ENCODE measurements around the gene MYCBPAP. TPM values are rescaled to one million over a fixed set of nuclear protein-coding genes. Genes with fewer than 3 reads are reported as not detected.

The MYCBPAP gene
- total RNA-seq, 2 donors from 2014 or later, result 0.30 to 1.6 TPM

DNA sequence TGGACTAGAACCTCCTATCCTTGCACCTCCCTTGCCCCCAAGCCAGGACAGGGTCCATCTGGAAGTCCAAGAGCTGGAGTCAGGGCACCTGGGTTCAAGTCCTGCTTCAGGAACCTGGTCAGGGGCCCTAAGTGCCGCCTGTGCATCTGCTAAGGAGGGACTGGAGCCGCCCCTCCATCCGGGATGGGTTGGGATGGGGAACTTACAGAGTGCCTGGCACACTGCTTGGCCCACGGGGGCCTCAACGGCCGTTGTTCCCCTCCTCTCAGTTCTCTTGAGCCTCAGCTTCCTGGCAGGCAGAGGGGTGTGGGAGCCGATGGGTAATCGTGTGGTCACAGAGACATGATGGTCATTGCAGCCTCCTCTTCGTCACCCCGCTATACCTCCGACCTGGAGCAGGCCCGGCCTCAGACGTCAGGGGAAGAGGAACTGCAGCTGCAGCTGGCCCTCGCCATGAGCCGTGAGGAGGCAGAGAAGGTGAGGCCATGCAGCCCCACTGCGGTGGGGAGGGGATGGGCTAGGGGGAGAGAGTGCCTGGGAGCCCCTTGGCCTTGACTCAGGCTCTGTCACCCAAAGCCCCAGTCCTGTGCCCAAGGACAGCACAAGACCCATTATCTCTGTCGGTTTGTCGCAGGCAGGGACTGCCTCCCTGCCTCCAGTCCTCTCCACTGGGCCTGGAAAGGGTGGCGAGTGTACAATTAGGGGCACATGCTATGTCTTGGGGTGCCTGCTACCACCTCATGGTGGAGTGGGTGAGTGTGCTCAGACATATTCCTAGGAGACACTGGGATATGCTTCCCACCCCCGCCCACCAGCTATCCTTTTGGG lies 29.7 kb downstream of the MYCBPAP start:
- ATAC-seq (no peak), DNase-seq (ENCODE audit: low spot score in 2 of 2) (no peak)
- Mint-ChIP-seq H3K36me3 (no peaks in the 10 kb centered on the region), H3K27ac (no peak overlapping the region), H3K9me3 (no peaks in the 10 kb centered on the region)

DNA sequence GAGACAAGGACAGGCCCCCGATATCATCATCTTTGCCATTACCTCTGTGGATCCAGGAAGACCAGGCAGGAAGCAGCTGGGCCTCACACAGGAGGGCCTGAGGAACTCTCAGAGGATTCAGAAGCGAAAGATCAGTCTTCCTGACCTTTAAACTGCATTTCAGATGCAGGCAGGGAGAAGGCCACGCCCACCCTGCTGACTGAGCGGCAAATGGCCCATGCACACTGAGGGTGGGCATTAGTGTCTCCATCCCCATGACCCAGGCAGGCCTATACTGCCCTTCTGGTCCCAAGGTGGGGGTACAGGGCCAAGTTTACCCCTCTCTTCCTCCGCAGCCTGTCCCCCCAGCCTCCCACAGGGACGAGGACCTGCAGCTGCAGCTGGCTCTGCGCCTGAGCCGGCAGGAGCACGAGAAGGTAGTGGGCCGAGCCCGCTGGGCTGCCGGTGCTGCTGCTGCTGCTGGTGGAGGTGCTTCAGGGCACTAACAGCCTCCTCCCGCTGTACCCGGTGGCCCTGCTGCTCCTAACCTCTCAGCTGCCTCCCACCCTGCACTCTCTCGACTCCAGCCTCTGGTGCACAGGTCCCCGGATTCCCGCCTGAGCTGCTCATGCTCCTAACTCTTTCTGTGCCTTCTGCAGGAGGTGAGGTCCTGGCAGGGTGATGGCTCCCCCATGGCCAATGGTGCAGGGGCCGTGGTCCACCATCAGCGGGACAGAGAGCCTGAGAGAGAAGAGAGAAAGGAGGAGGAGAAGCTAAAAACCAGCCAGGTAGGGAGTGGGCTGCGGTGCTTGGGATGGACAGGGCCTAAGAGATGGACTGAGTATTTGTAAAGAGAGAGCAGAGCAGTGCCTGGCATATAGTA lies 30.5 kb downstream of the MYCBPAP start:
- ATAC-seq, result no peak
- no peaks in the 10 kb centered on the region for H3K36me3 Mint-ChIP-seq
- H3K27ac Mint-ChIP-seq, result no peak overlapping the region
- no peaks in the 10 kb centered on the region for H3K9me3 Mint-ChIP-seq
- DNase-seq (ENCODE audit: low spot score in 2 of 2), result no peak

DNA sequence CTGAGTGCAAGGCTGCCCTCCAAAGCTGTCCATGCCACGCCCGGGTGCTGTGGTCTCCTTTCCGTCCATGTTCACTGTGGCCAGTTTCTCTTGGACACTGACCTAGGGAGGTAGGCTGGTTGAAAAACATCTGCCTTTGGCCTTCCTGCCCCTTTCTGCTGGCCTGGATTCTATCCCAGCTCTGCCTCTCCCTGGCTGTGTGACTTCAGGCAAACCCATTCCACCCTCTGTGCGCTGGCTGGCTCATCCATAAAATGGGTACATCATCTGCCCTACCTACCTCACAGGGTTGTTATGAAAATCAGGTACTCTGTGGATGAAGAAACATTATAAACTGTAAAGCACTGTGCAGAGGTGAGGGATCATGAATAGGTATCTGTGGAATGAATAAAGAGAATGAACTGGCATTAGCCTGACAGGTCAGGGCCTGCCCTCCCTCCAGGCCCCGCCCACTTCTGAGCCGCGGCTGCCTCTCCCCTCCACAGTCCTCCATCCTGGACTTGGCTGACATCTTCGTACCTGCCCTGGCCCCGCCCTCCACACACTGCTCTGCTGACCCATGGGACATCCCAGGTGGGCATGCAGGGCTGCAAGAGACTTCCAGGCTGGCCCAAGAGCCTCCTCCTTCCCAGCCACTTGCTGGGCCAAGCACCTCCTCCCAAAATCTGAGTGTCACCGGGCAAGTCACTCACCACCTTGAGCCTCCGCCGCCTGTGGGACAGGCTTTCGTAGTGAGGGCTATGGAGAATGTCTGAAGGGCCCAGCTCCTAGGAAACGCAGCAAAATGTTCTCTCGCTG lies 31.7 kb downstream of the MYCBPAP start:
- Mint-ChIP-seq H3K27ac (no peak overlapping the region), H3K36me3 (no peaks in the 10 kb centered on the region), H3K9me3 (no peaks in the 10 kb centered on the region)
- no peak for DNase-seq (ENCODE audit: low spot score in 2 of 2)
- no peak for ATAC-seq

DNA sequence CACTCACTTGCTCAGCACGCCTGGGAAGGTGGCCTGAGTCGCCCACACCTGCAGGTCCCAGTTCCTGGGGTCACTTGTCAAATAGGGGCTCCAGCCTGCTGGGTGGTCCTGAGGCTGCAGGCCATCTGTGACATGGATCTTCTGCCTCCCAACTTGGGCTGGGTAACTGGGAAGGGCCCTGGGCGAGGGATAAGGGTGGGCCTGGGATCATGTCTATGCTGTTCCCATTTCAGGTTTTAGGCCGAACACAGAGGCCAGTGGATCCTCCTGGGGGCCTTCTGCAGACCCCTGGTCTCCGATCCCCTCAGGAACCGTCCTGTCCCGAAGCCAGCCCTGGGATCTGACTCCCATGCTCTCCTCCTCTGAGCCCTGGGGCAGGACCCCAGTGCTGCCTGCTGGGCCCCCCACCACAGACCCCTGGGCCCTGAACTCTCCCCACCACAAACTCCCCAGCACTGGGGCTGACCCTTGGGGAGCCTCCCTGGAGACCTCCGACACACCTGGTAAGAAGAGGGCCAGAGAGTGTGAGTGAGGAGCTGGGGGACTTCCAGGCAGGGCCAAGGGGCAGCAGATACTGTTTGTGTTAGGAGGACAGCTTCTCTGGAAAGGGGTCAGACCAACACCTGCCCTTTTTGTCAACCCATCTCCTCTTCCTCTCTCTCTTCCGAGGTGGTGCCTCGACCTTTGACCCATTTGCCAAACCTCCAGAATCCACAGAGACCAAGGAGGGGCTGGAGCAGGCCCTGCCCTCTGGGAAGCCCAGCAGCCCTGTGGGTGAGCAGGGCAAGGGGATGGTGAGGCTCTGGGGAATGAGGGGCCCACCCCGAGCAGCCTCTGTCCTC lies 32.5 kb downstream of the MYCBPAP start:
- DNase-seq (ENCODE audit: low spot score in 2 of 2) (no peak), ATAC-seq (no peak)
- no peaks in the 10 kb centered on the region for H3K9me3 Mint-ChIP-seq
- no peak overlapping the region for H3K27ac Mint-ChIP-seq
- no peaks in the 10 kb centered on the region for H3K36me3 Mint-ChIP-seq

DNA sequence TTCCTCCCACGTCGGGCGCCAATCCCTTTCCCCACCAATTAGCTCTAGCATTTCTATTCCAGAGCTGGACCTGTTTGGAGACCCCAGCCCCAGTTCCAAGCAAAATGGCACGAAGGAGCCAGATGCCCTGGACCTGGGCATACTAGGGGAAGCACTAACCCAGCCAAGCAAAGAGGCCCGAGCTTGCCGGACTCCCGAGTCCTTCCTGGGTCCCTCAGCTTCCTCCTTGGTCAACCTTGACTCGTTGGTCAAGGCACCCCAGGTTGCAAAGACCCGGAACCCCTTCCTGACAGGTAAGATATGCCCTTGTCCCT lies 33.1 kb downstream of the MYCBPAP start:
- DNase-seq (ENCODE audit: low spot score in 2 of 2) (no peak), ATAC-seq (no peak)
- no peaks in the 10 kb centered on the region for H3K9me3 Mint-ChIP-seq
- peak overlapping the region in 1 of 2 donors; percentile 29 for H3K27ac Mint-ChIP-seq
- H3K36me3 Mint-ChIP-seq, result no peaks in the 10 kb centered on the region

DNA sequence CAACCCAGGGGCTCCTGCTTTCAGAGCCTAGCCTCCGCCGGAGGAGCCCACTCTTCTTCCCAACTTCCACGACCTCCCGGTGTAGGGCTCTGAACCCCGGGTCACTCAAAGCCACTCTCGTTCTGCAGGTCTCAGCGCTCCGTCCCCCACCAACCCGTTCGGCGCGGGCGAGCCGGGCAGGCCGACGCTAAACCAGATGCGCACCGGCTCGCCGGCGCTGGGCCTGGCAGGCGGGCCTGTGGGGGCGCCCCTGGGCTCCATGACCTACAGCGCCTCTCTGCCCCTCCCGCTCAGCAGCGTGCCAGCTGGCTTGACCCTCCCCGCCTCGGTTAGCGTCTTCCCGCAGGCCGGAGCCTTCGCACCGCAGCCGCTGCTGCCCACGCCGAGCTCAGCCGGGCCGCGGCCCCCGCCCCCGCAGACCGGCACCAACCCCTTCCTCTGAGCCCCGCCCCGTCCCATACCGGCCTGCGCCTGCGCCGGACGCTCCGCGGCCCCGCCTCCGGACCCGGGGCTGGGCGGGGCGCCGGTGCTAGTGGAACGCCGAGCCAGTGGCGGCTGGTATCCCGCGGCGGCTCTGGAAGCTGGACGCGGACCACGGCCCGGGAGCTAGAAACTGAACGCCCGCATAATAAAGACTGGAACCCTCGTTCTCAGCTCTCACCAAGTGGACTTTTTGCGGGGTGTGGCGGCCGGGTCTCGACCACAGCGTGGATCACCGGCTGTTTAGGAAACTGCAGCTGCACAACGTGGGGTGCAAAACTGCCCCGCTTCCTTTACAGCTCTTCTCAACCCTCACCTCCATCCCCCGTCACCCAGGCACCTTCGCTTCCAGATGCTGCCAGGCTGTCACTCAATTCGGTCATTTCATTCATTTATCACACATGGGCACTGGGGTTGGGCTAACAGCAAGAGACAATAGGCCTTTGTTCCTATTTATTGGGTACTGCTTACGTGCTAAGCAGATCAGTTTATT lies 33.8 kb downstream of the MYCBPAP start:
- Mint-ChIP-seq H3K36me3 (no peaks in the 10 kb centered on the region), H3K9me3 (no peaks in the 10 kb centered on the region), H3K27ac (peak overlapping the region in 1 of 2 donors; percentile 29)
- DNase-seq (ENCODE audit: low spot score in 2 of 2) (peak; percentile 92 to 93), ATAC-seq (peak; percentile 87 to 88)

DNA sequence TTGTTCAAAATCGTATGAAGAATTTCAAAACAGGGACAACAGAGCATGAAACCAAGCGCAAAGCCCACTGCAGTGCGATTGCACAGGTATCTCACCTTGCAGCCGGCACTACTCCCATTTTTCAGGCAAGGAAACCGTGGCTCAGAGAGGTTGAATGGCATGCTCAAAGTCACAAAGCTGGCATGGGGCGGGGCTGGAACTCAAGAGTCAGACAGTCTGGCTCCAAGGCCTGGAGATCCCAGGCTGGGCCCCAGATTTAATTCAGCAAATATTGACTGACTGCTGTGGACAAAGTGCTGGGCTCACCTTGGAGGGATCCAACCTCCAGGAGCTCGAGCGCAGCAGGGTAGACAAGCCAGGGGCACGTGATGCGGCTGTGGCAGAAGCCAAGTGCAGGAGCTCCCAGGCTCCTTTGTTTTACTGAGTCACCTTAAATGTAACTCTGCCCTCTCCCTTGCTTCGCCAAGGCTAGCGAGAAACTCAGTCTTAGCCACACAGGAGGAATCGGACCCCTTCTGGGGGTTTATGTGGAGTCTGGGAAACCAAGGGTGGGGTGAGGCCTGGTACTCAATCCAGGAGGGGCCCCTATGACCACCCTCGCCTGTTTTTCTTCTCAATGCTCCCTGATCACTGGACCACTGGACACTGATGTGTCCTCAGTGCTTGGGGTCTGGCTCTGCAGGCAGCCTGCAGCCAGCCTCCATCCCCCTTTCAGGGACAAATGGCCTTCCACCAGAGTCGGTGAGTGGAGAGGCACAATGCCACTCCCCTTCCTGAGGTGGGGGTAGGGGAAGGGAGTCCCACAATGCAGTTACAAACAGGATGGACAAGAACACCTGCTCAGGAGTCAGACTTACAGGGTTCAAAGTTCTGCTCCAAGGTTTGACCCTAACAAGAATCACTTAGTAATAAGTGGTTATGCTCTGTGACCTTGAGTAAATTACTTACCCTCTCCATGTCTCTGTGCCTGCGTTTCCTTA lies 34.8 kb downstream of the MYCBPAP start:
- H3K9me3 Mint-ChIP-seq, result no peaks in the 10 kb centered on the region
- DNase-seq (ENCODE audit: low spot score in 2 of 2), result no peak
- no peaks in the 10 kb centered on the region for H3K36me3 Mint-ChIP-seq
- no peak for ATAC-seq
- no peak overlapping the region for H3K27ac Mint-ChIP-seq

DNA sequence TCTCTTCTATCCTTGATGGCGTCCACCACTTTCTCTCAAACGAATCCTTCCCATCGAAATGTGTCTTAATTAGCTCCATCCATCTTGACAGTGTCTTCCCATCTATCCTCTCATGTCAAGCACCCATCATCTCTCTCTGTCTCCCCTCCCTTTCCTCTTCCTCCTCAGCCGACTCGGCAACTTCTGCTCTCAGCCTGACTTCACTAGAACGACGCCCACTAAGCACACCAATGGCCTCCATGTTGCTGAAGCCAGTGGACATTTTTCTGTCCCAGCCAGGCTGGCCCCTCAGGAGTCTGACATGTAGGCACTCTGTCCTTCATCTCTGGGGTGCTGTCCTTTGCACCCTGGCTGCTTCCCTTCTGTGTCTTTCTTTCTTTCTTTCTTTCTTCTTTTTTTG lies 36.3 kb downstream of the MYCBPAP start:
- no peak for DNase-seq (ENCODE audit: low spot score in 2 of 2)
- Mint-ChIP-seq H3K9me3 (no peaks in the 10 kb centered on the region), H3K27ac (no peak overlapping the region), H3K36me3 (no peaks in the 10 kb centered on the region)
- no peak for ATAC-seq

DNA sequence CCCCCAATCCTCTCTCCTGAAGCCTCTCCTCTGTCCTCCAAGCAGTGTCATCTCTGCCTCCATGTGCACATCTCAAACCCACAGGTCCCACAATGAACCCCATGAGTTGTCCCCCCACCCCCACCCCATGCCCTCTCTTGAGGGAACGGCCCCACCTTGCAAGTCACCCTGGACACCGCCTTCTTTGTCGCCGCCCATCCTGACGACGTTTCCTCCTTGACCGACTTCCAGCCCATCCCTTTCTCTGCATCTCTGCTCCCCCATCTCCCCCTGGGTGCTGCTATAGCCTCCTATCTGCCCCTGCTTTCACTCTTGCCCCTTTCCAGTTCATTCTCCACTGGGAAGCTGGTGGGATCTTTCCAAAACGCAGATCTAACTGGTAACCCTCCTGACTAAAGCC lies 37.1 kb downstream of the MYCBPAP start:
- DNase-seq (ENCODE audit: low spot score in 2 of 2) (no peak), ATAC-seq (no peak)
- no peaks in the 10 kb centered on the region for H3K9me3 Mint-ChIP-seq
- no peaks in the 10 kb centered on the region for H3K36me3 Mint-ChIP-seq
- H3K27ac Mint-ChIP-seq, result no peak overlapping the region

DNA sequence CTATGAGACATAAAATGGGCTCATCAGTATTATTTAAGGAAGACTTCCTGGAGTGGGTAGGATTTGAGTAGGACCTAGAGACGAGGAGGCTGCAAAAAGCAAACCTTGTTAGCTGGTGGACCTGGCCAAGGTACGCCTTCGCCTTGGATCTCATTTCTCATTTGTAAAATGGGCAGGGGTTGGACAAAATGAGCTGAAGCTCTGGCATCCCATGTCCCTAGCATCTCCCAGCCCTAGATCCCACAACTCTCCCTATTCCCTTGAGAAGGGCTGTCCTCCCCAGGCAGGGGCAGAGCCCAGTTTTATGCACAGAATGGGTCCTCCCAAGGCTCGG lies 38.4 kb downstream of the MYCBPAP start:
- ATAC-seq (no peak), DNase-seq (ENCODE audit: low spot score in 2 of 2) (no peak)
- Mint-ChIP-seq H3K36me3 (no peaks in the 10 kb centered on the region), H3K27ac (no peak overlapping the region), H3K9me3 (no peaks in the 10 kb centered on the region)

DNA sequence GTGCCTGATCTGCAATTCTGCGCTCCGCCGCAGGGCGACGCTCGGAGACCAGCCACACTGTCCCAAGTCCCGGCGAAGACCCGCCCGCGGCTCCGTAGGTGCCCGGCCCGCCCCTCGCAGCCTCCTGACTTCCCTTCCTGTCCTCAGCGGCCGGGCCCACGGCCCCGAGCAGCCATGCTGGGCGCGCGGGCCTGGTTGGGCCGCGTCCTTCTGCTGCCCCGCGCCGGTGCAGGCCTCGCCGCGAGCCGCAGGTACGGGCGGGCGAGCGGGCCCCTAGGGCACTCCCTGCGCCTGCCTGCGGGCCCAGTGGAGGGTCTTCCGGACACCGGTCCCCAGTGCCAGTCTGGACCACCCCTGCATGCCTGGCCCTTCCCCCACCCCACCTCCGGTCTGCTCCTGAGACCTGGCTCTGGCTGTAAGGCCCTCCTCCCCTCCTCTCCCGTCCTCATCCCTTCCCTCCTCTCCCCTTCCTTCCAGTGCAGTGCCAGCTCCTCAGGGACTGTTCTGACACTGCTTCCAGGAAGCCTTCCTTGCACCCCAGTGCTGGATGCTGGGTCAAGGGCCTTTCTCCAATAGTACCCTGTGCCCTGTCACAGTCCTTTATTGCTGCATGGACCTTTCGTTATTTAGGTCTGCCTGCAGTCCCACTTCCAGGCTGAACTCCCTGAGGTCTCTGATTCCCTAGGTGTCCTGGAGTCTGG lies 38.9 kb downstream of the MYCBPAP start, which contains the start of gene SPATA20:
TSS of gene SPATA20 (plus strand) at position 140 of the 701 bp plus-strand sequence. CDS start at position 175, 35 bp downstream.
- H3K9me3 Mint-ChIP-seq, result no peaks in the 10 kb centered on the region
- DNase-seq (ENCODE audit: low spot score in 2 of 2) (peak; percentile 88 to 89), ATAC-seq (peak; percentile 90 to 91)
- no peaks in the 10 kb centered on the region for H3K36me3 Mint-ChIP-seq
- H3K27ac Mint-ChIP-seq, result peak within 1 kb of the TSS in 1 of 2 donors; percentile 60

DNA sequence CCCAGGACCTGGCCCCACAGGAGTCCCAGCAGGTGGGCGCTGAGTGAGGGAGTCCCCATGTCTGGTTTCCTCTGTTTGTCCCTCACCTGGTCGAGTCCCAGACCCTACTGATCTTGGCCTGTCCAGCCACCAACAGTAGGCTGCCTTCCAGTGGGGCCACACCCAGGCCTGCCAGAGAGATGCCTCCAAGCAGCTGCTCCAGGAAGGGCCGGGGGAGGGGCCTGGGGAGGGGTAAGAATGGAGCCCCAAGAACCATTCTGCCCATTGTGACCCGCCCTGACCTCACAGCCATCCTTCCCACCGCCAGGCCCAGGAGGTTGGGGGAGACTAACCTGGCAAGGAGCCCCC lies 39.5 kb downstream of the MYCBPAP start:
- DNase-seq (ENCODE audit: low spot score in 2 of 2) (no peak), ATAC-seq (no peak)
- no peaks in the 10 kb centered on the region for H3K36me3 Mint-ChIP-seq
- no peaks in the 10 kb centered on the region for H3K9me3 Mint-ChIP-seq
- peak overlapping the region in 1 of 2 donors; percentile 60 for H3K27ac Mint-ChIP-seq

DNA sequence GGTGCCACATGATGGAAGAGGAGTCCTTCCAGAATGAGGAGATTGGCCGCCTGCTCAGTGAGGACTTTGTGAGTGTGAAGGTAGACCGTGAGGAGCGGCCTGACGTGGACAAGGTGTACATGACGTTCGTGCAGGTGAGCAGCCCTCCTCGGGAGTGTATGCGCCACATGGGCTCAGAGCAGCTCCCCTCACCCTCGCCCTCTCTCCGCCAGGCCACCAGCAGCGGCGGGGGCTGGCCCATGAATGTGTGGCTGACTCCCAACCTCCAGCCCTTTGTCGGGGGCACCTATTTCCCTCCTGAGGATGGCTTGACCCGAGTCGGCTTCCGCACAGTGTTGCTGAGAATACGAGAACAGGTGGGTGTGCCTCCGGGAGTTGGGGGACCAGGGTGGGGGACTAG lies 40.6 kb downstream of the MYCBPAP start:
- ATAC-seq, result no peak
- H3K9me3 Mint-ChIP-seq, result no peaks in the 10 kb centered on the region
- H3K27ac Mint-ChIP-seq, result no peak overlapping the region

More for the DNA sequence above, 40.6 kb downstream of the MYCBPAP start:
- DNase-seq (ENCODE audit: low spot score in 2 of 2), result no peak
- H3K36me3 Mint-ChIP-seq, result no peaks in the 10 kb centered on the region

Data from activated naive CD4-positive, alpha-beta T cell treated with anti-CD3 and anti-CD28 coated beads, Interleukin-2, amount 50 U/mL, for 72 hours (primary cell).